PC-3 (cell line): ENCODE data around the gene DPPA4.

Experiments
- EZH2 ChIP-seq: fragments of 300-600 bp; sonication (generic); IDR thresholded peaks from one replicate; pipeline ENCODE4 v1.6.1; 2017; ENCODE audit warnings: antibody characterized with exemption, mild to moderate bottlenecking, low read length; ENCODE audit not compliant: unreplicated experiment
- TF ChIP-seq, protein P1 (sequence below): fragments of 300-600 bp; sonication (generic); conservative IDR thresholded peaks from 2 replicates; pipeline ENCODE4 v1.5.1; 2017; ENCODE audit warnings: antibody characterized with exemption, low read depth, mild to moderate bottlenecking, low read length

GRCh38 chr3:109373933-109374332, 36.6 kb upstream of the DPPA4 start:
- TF ChIP-seq, protein P1, sequence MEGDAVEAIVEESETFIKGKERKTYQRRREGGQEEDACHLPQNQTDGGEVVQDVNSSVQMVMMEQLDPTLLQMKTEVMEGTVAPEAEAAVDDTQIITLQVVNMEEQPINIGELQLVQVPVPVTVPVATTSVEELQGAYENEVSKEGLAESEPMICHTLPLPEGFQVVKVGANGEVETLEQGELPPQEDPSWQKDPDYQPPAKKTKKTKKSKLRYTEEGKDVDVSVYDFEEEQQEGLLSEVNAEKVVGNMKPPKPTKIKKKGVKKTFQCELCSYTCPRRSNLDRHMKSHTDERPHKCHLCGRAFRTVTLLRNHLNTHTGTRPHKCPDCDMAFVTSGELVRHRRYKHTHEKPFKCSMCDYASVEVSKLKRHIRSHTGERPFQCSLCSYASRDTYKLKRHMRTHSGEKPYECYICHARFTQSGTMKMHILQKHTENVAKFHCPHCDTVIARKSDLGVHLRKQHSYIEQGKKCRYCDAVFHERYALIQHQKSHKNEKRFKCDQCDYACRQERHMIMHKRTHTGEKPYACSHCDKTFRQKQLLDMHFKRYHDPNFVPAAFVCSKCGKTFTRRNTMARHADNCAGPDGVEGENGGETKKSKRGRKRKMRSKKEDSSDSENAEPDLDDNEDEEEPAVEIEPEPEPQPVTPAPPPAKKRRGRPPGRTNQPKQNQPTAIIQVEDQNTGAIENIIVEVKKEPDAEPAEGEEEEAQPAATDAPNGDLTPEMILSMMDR: no peak
- TF ChIP-seq EZH2: no peak
